ENCODE data around the gene SLC38A10.
A peak's percentile ranks its signal among the peaks of the same experiment; 100 is the strongest.

Gene SLC38A10

DNA sequence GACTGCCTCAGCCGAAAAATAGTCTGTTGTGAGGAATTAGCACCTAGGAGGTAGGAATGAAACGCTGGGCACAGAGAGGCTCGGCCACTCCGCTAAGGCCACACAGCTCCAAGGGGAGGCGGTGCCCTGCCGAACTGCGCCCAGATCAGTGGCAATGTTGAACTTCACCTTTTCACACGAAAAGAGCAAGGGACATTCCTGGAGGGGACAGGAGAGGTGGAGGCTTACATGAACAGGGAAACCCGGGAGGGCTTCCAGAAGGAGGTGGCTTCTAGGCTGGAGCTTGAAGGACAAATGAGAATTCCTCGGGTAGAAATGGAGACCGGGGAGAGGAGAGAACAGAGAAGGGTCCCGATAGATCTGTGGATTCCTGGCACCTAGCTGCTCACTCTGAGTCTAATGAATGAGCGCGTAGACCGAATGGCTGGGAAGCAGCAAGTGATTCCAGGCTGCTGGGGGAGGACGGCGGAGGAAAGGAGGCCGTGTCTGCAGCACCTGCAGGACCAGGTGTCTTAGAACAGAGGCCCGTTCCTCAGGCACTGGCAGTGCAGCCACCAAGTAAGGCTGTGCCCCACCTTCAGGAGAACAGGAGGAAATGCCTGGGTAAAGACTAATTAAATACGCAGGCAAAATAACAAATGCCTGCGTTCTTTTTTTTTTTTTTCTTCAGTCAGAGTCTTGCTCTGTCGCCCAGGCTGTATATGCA, 722 bp upstream of the SLC38A10 start:
- DNase-seq = peak; percentile 87

GRCh38 chr17:81294512-81295030, 536 bp downstream of the SLC38A10 start:
- peak; percentile 56 for DNase-seq

DNA sequence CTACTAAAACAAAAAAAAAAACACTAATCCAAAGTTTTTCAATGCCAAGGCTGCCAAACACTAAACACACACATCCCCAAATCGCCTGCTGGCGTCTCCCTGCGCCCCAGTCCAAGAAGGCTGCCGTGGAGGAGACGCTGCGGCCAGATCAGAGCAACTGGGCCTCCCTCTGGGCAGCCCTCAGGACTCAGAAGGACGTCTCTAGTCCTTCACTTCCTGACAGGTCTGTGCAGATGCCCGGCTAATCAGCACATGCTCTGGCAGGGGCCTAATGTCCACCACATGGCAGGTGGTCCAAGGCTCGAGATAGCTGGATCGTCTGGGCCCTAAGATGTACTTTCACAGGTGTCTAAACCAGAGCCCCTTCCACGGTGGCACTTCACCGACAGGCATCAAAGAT, 2.7 kb downstream of the SLC38A10 start:
- no peak for DNase-seq

DNA sequence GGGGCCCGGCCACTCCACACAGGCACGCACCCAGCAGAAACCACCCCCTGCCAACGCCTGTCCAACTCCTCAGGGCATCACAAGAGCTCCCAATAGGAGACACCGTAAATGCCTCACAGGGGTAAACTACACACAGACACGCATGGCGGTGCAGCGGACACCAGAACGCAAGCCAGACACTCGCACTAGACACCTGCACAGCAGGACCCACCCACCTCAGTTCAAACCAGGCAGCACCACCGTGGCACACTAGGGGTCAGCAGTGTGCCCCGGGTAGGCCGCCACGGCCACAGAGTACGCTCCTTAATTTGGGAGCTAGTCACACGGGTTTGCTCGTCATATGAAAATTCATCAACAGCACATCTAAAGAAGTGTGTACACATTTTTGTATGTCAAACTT, 3.4 kb downstream of the SLC38A10 start:
- peak; percentile 70 for DNase-seq

GRCh38 chr17:81290230-81290629, 4.9 kb downstream of the SLC38A10 start:
- DNase-seq = no peak

DNA sequence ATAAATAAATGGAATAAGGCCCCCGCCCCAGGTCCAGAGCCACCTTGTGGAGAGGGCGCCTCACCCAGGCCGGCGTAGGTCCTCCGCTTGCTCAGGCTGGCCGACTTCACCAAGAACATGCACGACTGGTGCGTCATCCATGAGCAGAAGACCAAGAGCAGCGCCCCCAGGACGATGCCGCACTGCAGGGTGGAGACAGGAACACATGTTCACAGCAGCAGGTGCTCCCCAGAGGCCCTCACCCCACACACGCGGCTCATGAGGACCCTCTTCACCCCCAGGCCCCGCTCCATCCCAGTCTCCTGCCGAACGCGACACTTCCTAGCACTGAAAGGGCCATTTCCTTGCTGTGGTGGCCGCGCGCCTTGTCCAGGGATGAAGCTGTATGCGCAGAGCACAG, 5.5 kb downstream of the SLC38A10 start:
- DNase-seq = no peak

DNA sequence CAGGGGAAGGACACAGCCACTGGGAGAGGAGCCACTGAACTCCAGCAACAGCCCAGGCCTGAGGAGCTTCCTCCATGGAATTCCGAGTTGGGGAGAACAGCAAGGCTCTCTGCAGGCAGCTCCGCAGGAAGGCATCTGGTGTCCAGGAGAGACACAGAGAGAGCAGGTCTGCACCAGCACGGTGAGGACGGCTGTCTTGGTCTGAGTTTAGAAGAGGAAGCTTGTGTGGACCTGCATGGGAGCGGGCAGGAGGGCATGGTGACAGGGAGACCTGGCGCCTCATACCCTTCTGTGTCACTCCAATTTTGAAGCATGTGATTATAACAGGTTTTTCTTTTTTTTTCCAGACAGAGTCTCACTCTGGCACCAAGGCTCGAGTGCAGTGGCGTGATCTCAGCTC, 6.4 kb downstream of the SLC38A10 start:
- DNase-seq = no peak

GRCh38 chr17:81287741-81288430, 7.2 kb downstream of the SLC38A10 start:
- no peak for DNase-seq

- DNase-seq = no peak
Measured at GRCh38 chr17:81287152-81287551, 8.0 kb downstream of the SLC38A10 start.

- DNase-seq = no peak
Measured at GRCh38 chr17:81286491-81287145, 8.5 kb downstream of the SLC38A10 start.

- no peak for DNase-seq
Measured at GRCh38 chr17:81285894-81286293, 9.2 kb downstream of the SLC38A10 start.

DNA sequence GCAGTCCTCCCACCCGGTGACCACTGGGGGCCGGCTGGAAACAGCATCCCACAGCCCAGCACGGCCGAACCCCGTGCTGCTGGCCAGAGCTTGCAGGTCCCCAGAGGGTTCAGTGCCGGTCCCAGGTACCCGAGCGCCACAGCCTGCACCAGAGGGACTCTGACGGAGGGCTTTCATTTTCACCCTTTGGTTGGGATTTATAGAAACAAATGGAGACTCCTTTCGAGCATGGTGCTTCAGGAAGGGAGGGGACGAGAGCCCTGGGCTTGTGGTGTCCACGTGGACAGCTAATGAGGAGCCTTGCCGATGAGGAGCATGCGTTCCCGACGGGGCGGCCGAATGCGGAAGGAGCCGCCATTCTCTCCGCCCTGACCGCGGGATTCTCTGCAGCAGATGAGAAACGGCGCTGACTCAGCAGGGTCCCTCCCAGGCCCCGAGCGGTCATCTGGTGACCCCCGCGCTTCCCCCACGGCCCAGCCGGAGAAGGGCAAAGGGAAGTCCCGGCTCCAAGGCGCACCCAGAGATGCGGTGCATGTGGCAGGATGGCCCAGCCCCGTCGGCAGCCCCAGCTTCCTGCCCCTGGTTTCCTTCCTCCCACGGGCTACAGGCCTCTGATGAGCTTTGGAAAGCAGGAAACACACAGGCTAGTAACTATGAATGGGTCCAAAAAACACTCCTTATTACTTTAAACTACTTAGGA, 9.8 kb downstream of the SLC38A10 start:
- DNase-seq = no peak

GRCh38 chr17:81282876-81283275, 12.2 kb downstream of the SLC38A10 start:
- DNase-seq = no peak

DNA sequence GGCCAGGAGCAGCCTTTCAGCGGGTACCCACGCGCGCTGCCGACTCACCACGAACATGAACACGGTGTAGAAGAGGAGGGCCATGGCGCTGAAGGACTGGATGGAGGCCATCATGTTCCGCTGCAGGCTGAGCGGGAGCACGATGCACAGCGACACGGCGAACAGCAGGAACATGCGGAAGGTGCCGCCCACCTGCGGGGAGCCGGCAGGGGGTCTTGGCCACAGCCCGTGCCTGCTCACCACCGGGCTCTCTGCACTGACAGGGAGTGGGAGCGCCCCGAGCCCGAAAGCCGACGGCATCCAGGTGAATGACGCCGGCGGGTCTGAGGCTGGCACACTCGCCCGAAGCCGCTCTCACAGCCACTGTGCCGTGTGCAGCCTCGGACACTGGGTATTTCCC, 13.0 kb downstream of the SLC38A10 start:
- DNase-seq = no peak

GRCh38 chr17:81280571-81280970, 14.5 kb downstream of the SLC38A10 start:
- no peak for DNase-seq

DNA sequence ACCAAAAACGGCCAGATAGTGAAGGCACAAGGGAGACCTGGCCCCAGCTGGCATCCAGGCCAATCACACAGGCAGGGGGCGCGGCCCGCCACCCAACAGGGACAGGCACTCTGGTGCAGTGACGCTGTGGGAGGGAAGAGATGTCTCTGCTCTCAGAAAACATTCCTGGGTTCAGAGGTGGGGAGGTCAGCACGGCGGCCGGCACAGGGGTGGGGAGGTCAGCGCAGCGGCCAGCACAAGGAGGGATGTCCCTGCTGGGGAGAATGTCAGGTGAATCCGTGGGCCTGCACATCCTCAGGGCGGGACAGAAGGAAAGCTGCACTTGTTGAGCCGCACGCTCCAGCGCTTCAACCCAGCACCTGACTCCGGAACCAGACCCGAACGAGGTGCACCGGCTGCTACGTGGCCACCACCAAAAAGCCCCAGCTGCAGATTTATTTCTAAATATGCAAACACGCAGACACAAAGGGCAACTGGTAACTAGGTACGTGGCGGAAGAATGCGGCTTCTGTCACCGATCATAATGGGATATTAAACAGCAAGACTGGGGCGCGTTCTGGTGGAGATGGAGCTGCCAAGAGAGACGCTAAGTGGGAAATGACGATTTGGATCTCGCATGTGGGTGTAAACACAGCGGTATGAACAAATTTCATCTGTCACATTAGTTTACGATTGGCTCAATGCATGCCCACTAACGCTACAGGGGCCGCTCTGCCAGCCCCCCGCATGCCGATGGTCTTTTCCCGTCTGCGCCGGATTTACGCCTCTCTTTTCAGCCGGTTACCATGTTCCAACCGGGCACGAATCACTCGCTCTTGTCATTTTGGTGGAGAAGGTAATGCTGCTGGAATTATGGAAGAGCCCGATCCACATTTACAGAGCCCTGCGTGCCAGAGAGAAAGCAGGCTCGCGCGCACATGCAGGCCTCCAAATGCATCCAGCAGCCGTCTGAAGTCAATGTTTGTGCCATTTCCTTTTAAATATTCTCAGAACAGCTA, 15.5 kb downstream of the SLC38A10 start:
- no peak for DNase-seq

- DNase-seq = no peak
Measured at GRCh38 chr17:81278831-81279230, 16.3 kb downstream of the SLC38A10 start.

GRCh38 chr17:81277946-81278693, 17.0 kb downstream of the SLC38A10 start:
- no peak for DNase-seq

- no peak for DNase-seq
Measured at GRCh38 chr17:81277421-81277820, 17.7 kb downstream of the SLC38A10 start.

- no peak for DNase-seq
Measured at GRCh38 chr17:81276781-81277180, 18.3 kb downstream of the SLC38A10 start.

GRCh38 chr17:81274471-81274855, 20.6 kb downstream of the SLC38A10 start:
- DNase-seq = no peak
